IMR-90 (cell line): ENCODE data around the gene RYR2. TPM values are rescaled to one million over a fixed set of nuclear protein-coding genes. Genes with fewer than 3 reads are reported as not detected.

Experiments
- ATAC-seq: fragments of 200-7000 bp; cut with Tn5 transposase; 2 replicates; pipeline ENCODE4 v1.9.1; 2020; ENCODE audit warnings: low read depth, mild to moderate bottlenecking, moderate library complexity
- BruUV-seq: library from RNA; stranded (reverse); fragments of 400-500 nt; replicated peaks from 2 replicates; lab custom pipeline; 2021; lab: Mats Ljungman, UMichigan
- CTCF ChIA-PET: fragments of 300-600 bp; formaldehyde crosslinking; extraction: SDS; loops from one replicate; lab custom pipeline; 2021; ENCODE audit warnings: antibody characterized with exemption; lab: Yijun Ruan, JAX
- POLR2A ChIA-PET: fragments of 300-600 bp; sonication (Branson Sonifier 250); formaldehyde crosslinking; loops from one replicate; lab custom pipeline; 2022; ENCODE audit warnings: antibody characterized with exemption; ENCODE audit not compliant: unreplicated experiment; lab: Charles Lee
- DNase-seq: peaks from one replicate; pipeline ENCODE4 v3.0.0; 2013
- H2AFZ ChIP-seq: replicated peaks from 2 replicates; pipeline ENCODE3; 2013; ENCODE audit warnings: low read length, mild to moderate bottlenecking; ENCODE audit not compliant: poor library complexity
- H2AK5ac ChIP-seq: 2 replicates; pipeline ENCODE4 v1.6.1; 2013; ENCODE audit warnings: low read depth, low read length, inconsistent platforms
- H2AK9ac ChIP-seq: replicated peaks from 2 replicates; pipeline ENCODE3; 2013; ENCODE audit warnings: mild to moderate bottlenecking, low read depth, low read length, moderate library complexity; ENCODE audit not compliant: poor library complexity
- H2BK120ac ChIP-seq: 2 replicates; pipeline ENCODE4 v1.6.1; 2013; ENCODE audit warnings: low read depth, low read length, inconsistent platforms
- H2BK15ac ChIP-seq: 3 replicates; pipeline ENCODE4 v1.6.1; 2013; ENCODE audit warnings: low read depth, low read length, inconsistent platforms
- H2BK20ac ChIP-seq: 2 replicates; pipeline ENCODE4 v1.6.1; 2013; ENCODE audit warnings: low read depth, mild to moderate bottlenecking, inconsistent platforms, low read length, moderate library complexity
- H2BK5ac ChIP-seq: 2 replicates; pipeline ENCODE4 v1.6.1; 2013; ENCODE audit warnings: mild to moderate bottlenecking, low read depth, low read length, inconsistent platforms; ENCODE audit not compliant: poor library complexity, severe bottlenecking
- H3K14ac ChIP-seq: replicated peaks from 2 replicates; pipeline ENCODE4 v1.6.1; 2013; ENCODE audit warnings: low read depth, low read length, inconsistent platforms
- H3K18ac ChIP-seq: 2 replicates; pipeline ENCODE4 v1.6.1; 2013; ENCODE audit warnings: low read depth, low read length, control low read depth
- H3K23ac ChIP-seq: 2 replicates; pipeline ENCODE4 v1.6.1; 2013; ENCODE audit warnings: low read depth, low read length, inconsistent platforms
- H3K27ac ChIP-seq: 2 replicates; pipeline ENCODE4 v1.5.1; 2013; ENCODE audit warnings: mild to moderate bottlenecking, control low read depth, low read length; ENCODE audit not compliant: insufficient read depth
- H3K27me3 ChIP-seq: 2 replicates; pipeline ENCODE4 v1.6.1; 2013; ENCODE audit warnings: low read length; ENCODE audit not compliant: control insufficient read depth, insufficient read depth
- H3K36me3 ChIP-seq: 2 replicates; pipeline ENCODE4 v1.6.1; 2013; ENCODE audit warnings: low read length, mixed read lengths; ENCODE audit not compliant: control insufficient read depth, insufficient read depth
- H3K4ac ChIP-seq: 2 replicates; pipeline ENCODE4 v1.6.1; 2013; ENCODE audit warnings: low read depth, low read length, inconsistent platforms
- H3K4me1 ChIP-seq: 2 replicates; pipeline ENCODE4 v1.6.1; 2013; ENCODE audit warnings: low read length, mixed read lengths; ENCODE audit not compliant: control insufficient read depth, insufficient read depth
- H3K4me2 ChIP-seq: 2 replicates; pipeline ENCODE4 v1.6.1; 2013; ENCODE audit warnings: low read depth, mild to moderate bottlenecking, control low read depth, low read length, moderate library complexity
- H3K4me3 ChIP-seq: 2 replicates; pipeline ENCODE4 v1.5.1; 2013; ENCODE audit warnings: low read depth, mild to moderate bottlenecking, control low read depth, low read length, moderate library complexity; ENCODE audit not compliant: insufficient read depth
- H3K56ac ChIP-seq: 2 replicates; pipeline ENCODE4 v1.6.1; 2013; ENCODE audit warnings: low read length, inconsistent platforms; ENCODE audit not compliant: insufficient read depth; ENCODE audit errors: extremely low read depth
- H3K79me1 ChIP-seq, 2 experiments: 2 replicates each; pipeline ENCODE4 v1.6.1; 2013; ENCODE audit warnings: low read length in 2 of 2, inconsistent platforms in 1 of 2, low read depth in 1 of 2
- H3K9ac ChIP-seq: 2 replicates; pipeline ENCODE4 v1.6.1; 2013; ENCODE audit warnings: low read depth, low read length, control low read depth
- H3K9me1 ChIP-seq: 2 replicates; pipeline ENCODE4 v1.6.1; 2013; ENCODE audit warnings: low read length, inconsistent platforms; ENCODE audit not compliant: insufficient read depth
- H3K9me3 ChIP-seq: 2 replicates; pipeline ENCODE4 v1.6.1; 2013; ENCODE audit warnings: low read length; ENCODE audit not compliant: control insufficient read depth, insufficient read depth
- H4K20me1 ChIP-seq: 2 replicates; pipeline ENCODE4 v1.6.1; 2013; ENCODE audit warnings: low read length, inconsistent platforms; ENCODE audit not compliant: insufficient read depth
- H4K5ac ChIP-seq: 2 replicates; pipeline ENCODE4 v1.6.1; 2013; ENCODE audit warnings: mild to moderate bottlenecking, low read depth, low read length, control low read depth
- H4K8ac ChIP-seq, 2 experiments: 2 replicates each; pipeline ENCODE4 v1.6.1; 2013; ENCODE audit warnings: low read depth in 2 of 2, low read length in 2 of 2, control low read depth in 1 of 2, inconsistent platforms in 1 of 2
- H4K91ac ChIP-seq: 2 replicates; pipeline ENCODE4 v1.6.1; 2013; ENCODE audit warnings: low read depth, low read length, inconsistent platforms; ENCODE audit not compliant: insufficient read depth
- MAZ ChIP-seq: IDR thresholded peaks from 2 replicates; pipeline ENCODE4 v1.6.1; 2012; ENCODE audit warnings: low read depth, mild to moderate bottlenecking, low read length, improper control_type of control experiment, moderate library complexity, borderline replicate concordance
- NFE2L2 ChIP-seq: fragments of 150-350 bp; IDR thresholded peaks from 2 replicates; pipeline ENCODE4 v1.6.1; 2016; ENCODE audit warnings: low read depth, mild to moderate bottlenecking, low read length
- RCOR1 ChIP-seq: IDR thresholded peaks from 2 replicates; pipeline ENCODE4 v1.6.1; 2012; ENCODE audit warnings: mild to moderate bottlenecking, low read length, improper control_type of control experiment; ENCODE audit not compliant: insufficient replicate concordance
- RFX5 ChIP-seq: IDR thresholded peaks from 2 replicates; pipeline ENCODE4 v1.8.0; 2012; ENCODE audit warnings: low read depth, mild to moderate bottlenecking, low read length, moderate library complexity
- SMC3 ChIP-seq: fragments of 150-350 bp; IDR thresholded peaks from 2 replicates; pipeline ENCODE4 v1.6.1; 2016; ENCODE audit warnings: low read depth, mild to moderate bottlenecking, antibody characterized with exemption, low read length, moderate library complexity
- WGBS, 2 experiments: methylation state at CpG; one replicate each; pipeline versions ENCODE4 v1.1.5 to v1.1.7; 2013; ENCODE audit warnings: missing lambda C conversion rate in 2 of 2; ENCODE audit not compliant: insufficient read length in 1 of 2; ENCODE audit errors: extremely low coverage in 2 of 2; 5-methylcytosine and 5-hydroxymethylcytosine counted together
- dilution Hi-C: fragments of 300-500 bp; cut with HindIII; formaldehyde crosslinking; loops from one replicate; pipeline ENCODE4 v1.14.3; 2018; ENCODE audit warnings: low sequenced_read_pairs; ENCODE audit not compliant: unreplicated experiment
- in situ Hi-C: fragments of 300-500 bp; cut with MboI; formaldehyde crosslinking; loops from 3 replicates; pipeline ENCODE4 v1.14.3; 2019; ENCODE audit warnings: low sequenced_read_pairs, inconsistent platforms, mixed read lengths
- intact Hi-C: fragments of 100-400 bp; cut with micrococcal nuclease; formaldehyde crosslinking; loops from 2 replicates; pipeline ENCODE4 v1.10.0; 2022
- polyA plus RNA-seq, 3 experiments: library from polyadenylated mRNA; depleted of rRNA; stranded (reverse); fragments of >200 nt; gene quantifications; 2 replicates each; pipeline ENCODE4 v1.2.3, GENCODE V29; 2012; ENCODE audit warnings: low replicate concordance in 1 of 3
- total RNA-seq: library from RNA; depleted of rRNA; stranded (reverse); fragments of >200 nt; gene quantifications from 2 replicates; pipeline ENCODE4 v1.2.3, GENCODE V29; 2012

RYR2 gene
- total and polyA plus RNA-seq, 2 of the 4 experiments (the other 2 are of a cell fraction), result not detected

DNA sequence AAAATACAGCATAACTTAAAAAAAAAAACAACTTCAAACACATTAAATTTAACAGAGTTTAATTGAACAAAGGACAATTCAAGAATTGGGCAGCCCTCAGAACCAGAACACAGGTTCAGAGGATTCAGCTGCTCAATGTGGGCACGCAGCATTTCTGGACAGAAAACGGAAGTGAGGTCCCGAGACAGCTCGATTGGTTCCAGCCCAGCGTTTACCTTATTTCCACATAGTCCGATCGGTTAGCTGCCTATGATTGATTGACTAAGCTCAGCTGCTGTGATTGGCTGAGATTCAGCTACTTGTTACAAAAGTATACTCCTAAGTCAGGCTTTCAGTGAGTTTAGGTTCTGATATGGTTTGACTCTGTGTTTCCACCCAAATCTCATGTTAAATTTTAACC lies 815.5 kb downstream of the RYR2 start:
- Histone ChIP-seq H2AFZ (no peak overlapping the region), H2BK5ac (no peak overlapping the region), H3K27ac (no peak overlapping the region), H2BK120ac (no peak overlapping the region), H2AK9ac (no peak overlapping the region), H3K4me2 (no peak overlapping the region), H3K4ac (no peak overlapping the region), H3K4me1 (no peaks in the 10 kb centered on the region), H2AK5ac (no peak overlapping the region), H3K14ac (no peak overlapping the region), H3K4me3 (no peak overlapping the region), H3K56ac (no peak overlapping the region), H2BK15ac (no peak overlapping the region), H3K9me3 (no peaks in the 10 kb centered on the region), H3K9me1 (no peaks in the 10 kb centered on the region), H3K18ac (no peak overlapping the region), H3K36me3 (no peaks in the 10 kb centered on the region), H3K27me3 (no peaks in the 10 kb centered on the region), H4K5ac (no peak overlapping the region), H2BK20ac (no peak overlapping the region), H4K91ac (no peak overlapping the region), H3K79me1 (no peaks in the 10 kb centered on the region), H4K8ac (no peak overlapping the region), H3K9ac (no peak overlapping the region), H3K23ac (no peak overlapping the region), H4K20me1 (no peaks in the 10 kb centered on the region)
- DNase-seq (no peak), ATAC-seq (no peak)
- TF ChIP-seq NFE2L2 (no peak), SMC3 (no peak), MAZ (no peak), RFX5 (no peak), RCOR1 (no peak)
- CTCF ChIA-PET, result no interaction called here
- POLR2A ChIA-PET, result no interaction called here
- intact Hi-C loops (loop anchor here (10.0 kb wide), 2 partner anchors 557 to 837 kb away; no protein-coding TSS in a partner anchor), in situ Hi-C loops (no loop called here), dilution Hi-C loops (no loop called here)
- no CpG with 5 or more reads among the region's 7 CpGs for WGBS, 2 experiments
- no TSS peak for BruUV-seq
